ENCODE measurements around the gene ARMC8. TPM values are rescaled to one million over a fixed set of nuclear protein-coding genes. Genes with fewer than 3 reads are reported as not detected.

The ARMC8 gene
- total and polyA plus RNA-seq, 8 donors, result 11.7 to 125 (median 37.4) TPM

DNA sequence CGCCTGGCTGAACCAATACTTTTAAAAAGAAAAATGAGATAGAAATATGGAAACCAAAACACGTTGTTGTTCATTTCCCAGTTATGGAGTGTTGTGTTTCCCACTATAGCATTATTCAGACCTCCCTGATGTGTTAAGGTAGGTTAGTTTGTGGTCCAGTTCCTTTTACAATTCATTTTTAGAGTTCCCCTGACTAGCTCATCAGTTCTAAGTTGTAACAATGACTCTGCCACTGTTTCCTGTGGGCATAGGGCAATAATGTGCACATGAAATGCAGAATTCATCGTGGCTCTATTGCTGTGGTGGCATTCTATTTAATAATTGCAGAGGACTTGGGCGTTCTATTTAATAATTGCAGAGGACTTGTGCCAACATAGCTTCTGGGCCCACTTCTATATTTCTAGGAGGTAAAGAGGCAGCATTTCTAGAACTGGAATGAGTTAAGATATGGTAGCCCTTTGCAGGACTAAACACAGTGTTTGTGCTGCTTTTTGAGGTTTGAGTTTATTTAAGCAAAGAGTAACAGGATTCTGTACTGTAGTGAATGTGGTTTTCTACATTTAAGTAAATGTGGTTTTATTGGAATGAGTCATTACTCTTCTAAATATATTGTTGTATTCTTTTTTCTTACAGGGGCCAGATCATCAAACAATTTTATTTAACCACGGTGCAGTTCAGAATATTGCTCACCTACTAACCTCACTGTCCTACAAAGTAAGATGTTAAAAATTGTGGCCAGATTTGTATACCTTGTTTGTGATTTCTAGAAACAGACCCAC, 47.5 kb downstream of the ARMC8 start:
- WGBS, 5 donors, result 82 to 88% (median 86%) methylated on average over 5 of the region's 5 CpGs
- Histone ChIP-seq H3K27me3 (no peaks in the 10 kb centered on the region), H3K4me1 (no peaks in the 10 kb centered on the region), H3K27ac (no peak overlapping the region), H3K4me3 (no peak overlapping the region), H3K36me3 (peaks cover 35 to 100% (median 96%) of the 10 kb centered on the region in 4 donors), H3K9me3 (no peaks in the 10 kb centered on the region)
- no peak for TF ChIP-seq POLR2AphosphoS5 (IDR thresholded peaks at IDR 0.05)
- TF ChIP-seq POLR2A (IDR thresholded peaks at IDR 0.05), result no peak
- TF ChIP-seq EP300 (IDR thresholded peaks at IDR 0.05), result no peak
- TF ChIP-seq, protein P1, sequence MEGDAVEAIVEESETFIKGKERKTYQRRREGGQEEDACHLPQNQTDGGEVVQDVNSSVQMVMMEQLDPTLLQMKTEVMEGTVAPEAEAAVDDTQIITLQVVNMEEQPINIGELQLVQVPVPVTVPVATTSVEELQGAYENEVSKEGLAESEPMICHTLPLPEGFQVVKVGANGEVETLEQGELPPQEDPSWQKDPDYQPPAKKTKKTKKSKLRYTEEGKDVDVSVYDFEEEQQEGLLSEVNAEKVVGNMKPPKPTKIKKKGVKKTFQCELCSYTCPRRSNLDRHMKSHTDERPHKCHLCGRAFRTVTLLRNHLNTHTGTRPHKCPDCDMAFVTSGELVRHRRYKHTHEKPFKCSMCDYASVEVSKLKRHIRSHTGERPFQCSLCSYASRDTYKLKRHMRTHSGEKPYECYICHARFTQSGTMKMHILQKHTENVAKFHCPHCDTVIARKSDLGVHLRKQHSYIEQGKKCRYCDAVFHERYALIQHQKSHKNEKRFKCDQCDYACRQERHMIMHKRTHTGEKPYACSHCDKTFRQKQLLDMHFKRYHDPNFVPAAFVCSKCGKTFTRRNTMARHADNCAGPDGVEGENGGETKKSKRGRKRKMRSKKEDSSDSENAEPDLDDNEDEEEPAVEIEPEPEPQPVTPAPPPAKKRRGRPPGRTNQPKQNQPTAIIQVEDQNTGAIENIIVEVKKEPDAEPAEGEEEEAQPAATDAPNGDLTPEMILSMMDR (IDR thresholded peaks at IDR 0.05), result no peak
- no peak for DNase-seq
- intact Hi-C loops (cut with DNase I; ENCODE audit: low total_unique reads), result no loop called here

DNA sequence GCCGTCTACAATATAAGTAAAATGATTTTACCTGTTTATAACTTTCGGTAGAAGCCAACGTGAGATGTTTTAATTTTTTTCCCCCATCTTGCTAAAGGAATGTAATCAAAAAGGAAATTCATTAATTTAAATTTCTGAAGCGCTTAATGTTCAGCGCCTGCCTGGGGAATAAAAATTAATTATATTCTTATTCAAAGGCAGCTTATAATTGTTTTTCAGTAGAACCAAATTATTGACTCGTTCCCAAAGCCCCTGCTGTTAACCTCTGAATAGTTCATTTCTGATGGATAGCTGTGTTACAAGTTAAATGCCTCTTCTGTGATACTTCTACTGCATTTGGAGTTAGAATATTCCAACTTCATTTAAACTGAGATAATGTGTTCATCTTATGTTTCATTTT, 51.6 kb downstream of the ARMC8 start:
- no peaks in the 10 kb centered on the region for H3K4me1 ChIP-seq
- no peaks in the 10 kb centered on the region for H3K27me3 ChIP-seq
- no peak overlapping the region for H3K4me3 ChIP-seq
- WGBS, 5 donors, result 90 to 93% (median 91%) methylated on average over 6 of the region's 6 CpGs
- H3K9me3 ChIP-seq, result no peaks in the 10 kb centered on the region
- intact Hi-C loops (cut with DNase I; ENCODE audit: low total_unique reads), result no loop called here
- peaks cover 30 to 100% (median 95%) of the 10 kb centered on the region in 4 donors for H3K36me3 ChIP-seq
- DNase-seq, result no peak
- TF ChIP-seq, protein P1 (IDR thresholded peaks at IDR 0.05), result no peak
- TF ChIP-seq EP300 (IDR thresholded peaks at IDR 0.05) (no peak), POLR2A (IDR thresholded peaks at IDR 0.05) (no peak), POLR2AphosphoS5 (IDR thresholded peaks at IDR 0.05) (no peak)
- no peak overlapping the region for H3K27ac ChIP-seq

DNA sequence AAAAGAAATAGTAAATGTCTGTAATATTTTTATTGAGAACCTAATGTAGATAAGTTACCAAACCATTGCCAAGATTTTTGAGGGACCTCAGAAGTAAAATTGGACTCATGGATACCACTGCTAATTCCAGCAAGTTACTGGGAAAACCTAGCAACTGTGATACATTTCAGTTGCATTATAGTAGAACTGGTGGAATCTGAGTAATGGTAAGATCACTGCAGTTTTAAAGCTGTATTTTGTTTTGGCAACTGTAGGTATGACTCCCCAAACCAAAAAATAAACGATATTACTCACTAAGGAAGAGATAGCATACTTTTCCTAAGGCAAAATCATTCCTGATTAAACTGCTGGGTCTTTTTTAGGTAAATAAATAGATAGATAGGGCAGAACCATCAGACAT, 54.0 kb downstream of the ARMC8 start:
- WGBS, 5 donors, result 59 to 80% (median 64%) methylated on average over 1 of the region's 1 CpG
- Histone ChIP-seq H3K36me3 (peaks cover 30 to 99% (median 95%) of the 10 kb centered on the region in 4 donors), H3K27ac (no peak overlapping the region), H3K9me3 (no peaks in the 10 kb centered on the region), H3K4me1 (no peaks in the 10 kb centered on the region), H3K4me3 (no peak overlapping the region), H3K27me3 (no peaks in the 10 kb centered on the region)
- no peak for DNase-seq
- intact Hi-C loops (cut with DNase I; ENCODE audit: low total_unique reads), result no loop called here
- TF ChIP-seq POLR2A (IDR thresholded peaks at IDR 0.05) (no peak), POLR2AphosphoS5 (IDR thresholded peaks at IDR 0.05) (no peak), EP300 (IDR thresholded peaks at IDR 0.05) (no peak)
- TF ChIP-seq, protein P1 (IDR thresholded peaks at IDR 0.05), result no peak

DNA sequence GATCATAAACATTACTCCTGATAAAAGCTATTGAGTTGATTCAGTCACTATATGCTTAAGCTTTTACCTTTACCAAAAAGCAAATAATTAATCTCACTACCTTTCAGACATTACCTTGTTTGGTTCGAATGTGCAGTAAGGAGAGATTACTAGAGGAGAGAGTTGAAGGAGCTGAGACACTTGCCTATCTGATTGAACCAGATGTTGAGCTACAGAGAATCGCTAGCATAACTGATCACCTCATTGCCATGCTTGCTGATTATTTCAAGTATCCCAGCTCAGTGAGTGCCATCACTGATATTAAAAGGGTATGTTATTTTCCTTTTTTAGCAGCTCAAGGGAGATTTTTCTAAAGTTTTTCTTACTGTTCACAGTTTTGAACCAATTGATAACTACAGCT, 54.6 kb downstream of the ARMC8 start:
- no peaks in the 10 kb centered on the region for H3K4me1 ChIP-seq
- intact Hi-C loops (cut with DNase I; ENCODE audit: low total_unique reads), result no loop called here
- DNase-seq, result no peak
- WGBS, 5 donors, result 67 to 88% (median 76%) methylated on average over 2 of the region's 2 CpGs
- TF ChIP-seq, protein P1 (IDR thresholded peaks at IDR 0.05), result no peak
- TF ChIP-seq POLR2A (IDR thresholded peaks at IDR 0.05) (no peak), EP300 (IDR thresholded peaks at IDR 0.05) (no peak), POLR2AphosphoS5 (IDR thresholded peaks at IDR 0.05) (no peak)
- no peak overlapping the region for H3K4me3 ChIP-seq
- H3K36me3 ChIP-seq, result peaks cover 27 to 99% (median 95%) of the 10 kb centered on the region in 4 donors
- H3K27me3 ChIP-seq, result no peaks in the 10 kb centered on the region
- no peaks in the 10 kb centered on the region for H3K9me3 ChIP-seq
- H3K27ac ChIP-seq, result no peak overlapping the region

Data from stomach (tissue), 9 donors.